ENCODE measurements around the gene SYT1.

Gene SYT1

GRCh38 chr12:79008591-79008990 lies 144.0 kb downstream of the SYT1 start:
- ChIA-PET CTCF (no interaction called here), POLR2A (no interaction called here)
- no peak for TF ChIP-seq ZNF266 (tag by site-specific recombination; IDR thresholded peaks at IDR 0.05; ENCODE audit: low read depth)
- TF ChIP-seq ZNF555 (tag by site-specific recombination; conservative IDR thresholded peaks at IDR 0.05): no peak
- TF ChIP-seq ZNF214 (tag by site-specific recombination; IDR thresholded peaks at IDR 0.05; ENCODE audit: borderline replicate concordance): no peak
- no peak for TF ChIP-seq ZNF48 (tag by site-specific recombination; IDR thresholded peaks at IDR 0.05)
- TF ChIP-seq ZNF184 (tag by site-specific recombination; IDR thresholded peaks at IDR 0.05): no peak
- TF ChIP-seq ZNF707 (tag by site-specific recombination; IDR thresholded peaks at IDR 0.05): no peak
- no peak for TF ChIP-seq ZNF394 (tag by site-specific recombination; IDR thresholded peaks at IDR 0.05; ENCODE audit: borderline replicate concordance)
- TF ChIP-seq GFI1B (tag by site-specific recombination; IDR thresholded peaks at IDR 0.05): no peak
- no peak for TF ChIP-seq ZNF501 (tag by site-specific recombination; IDR thresholded peaks at IDR 0.05)
- TF ChIP-seq AEBP2 (tag by site-specific recombination; IDR thresholded peaks at IDR 0.05; ENCODE audit: borderline replicate concordance): no peak
- TF ChIP-seq ZNF132 (tag by site-specific recombination; IDR thresholded peaks at IDR 0.05; ENCODE audit: borderline replicate concordance): no peak
- TF ChIP-seq ZNF2 (tag by site-specific recombination; IDR thresholded peaks at IDR 0.05): no peak
- TF ChIP-seq, protein P1, sequence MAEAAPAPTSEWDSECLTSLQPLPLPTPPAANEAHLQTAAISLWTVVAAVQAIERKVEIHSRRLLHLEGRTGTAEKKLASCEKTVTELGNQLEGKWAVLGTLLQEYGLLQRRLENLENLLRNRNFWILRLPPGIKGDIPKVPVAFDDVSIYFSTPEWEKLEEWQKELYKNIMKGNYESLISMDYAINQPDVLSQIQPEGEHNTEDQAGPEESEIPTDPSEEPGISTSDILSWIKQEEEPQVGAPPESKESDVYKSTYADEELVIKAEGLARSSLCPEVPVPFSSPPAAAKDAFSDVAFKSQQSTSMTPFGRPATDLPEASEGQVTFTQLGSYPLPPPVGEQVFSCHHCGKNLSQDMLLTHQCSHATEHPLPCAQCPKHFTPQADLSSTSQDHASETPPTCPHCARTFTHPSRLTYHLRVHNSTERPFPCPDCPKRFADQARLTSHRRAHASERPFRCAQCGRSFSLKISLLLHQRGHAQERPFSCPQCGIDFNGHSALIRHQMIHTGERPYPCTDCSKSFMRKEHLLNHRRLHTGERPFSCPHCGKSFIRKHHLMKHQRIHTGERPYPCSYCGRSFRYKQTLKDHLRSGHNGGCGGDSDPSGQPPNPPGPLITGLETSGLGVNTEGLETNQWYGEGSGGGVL (tag by site-specific recombination; IDR thresholded peaks at IDR 0.05): no peak
- TF ChIP-seq ATF2 (tag by site-specific recombination; IDR thresholded peaks at IDR 0.05; ENCODE audit: low read depth): no peak
- TF ChIP-seq ZNF510 (tag by site-specific recombination; IDR thresholded peaks at IDR 0.05; ENCODE audit: insufficient replicate concordance): no peak
- TF ChIP-seq ZBTB48 (tag by site-specific recombination; IDR thresholded peaks at IDR 0.05): no peak
- TF ChIP-seq ZNF433 (tag by site-specific recombination; IDR thresholded peaks at IDR 0.05; ENCODE audit: low read depth): no peak
- TF ChIP-seq ZNF843 (tag by site-specific recombination; IDR thresholded peaks at IDR 0.05): no peak
- H3K36me3 ChIP-seq (ENCODE audit: control insufficient read depth in 2 of 2, insufficient read depth in 1 of 2, low read length in 2 of 2): no peaks in the 10 kb centered on the region
- no peak overlapping the region for H3K4me3 ChIP-seq (ENCODE audit: low read depth, low read length)
- no peaks in the 10 kb centered on the region for H3K9me3 ChIP-seq (ENCODE audit: control insufficient read depth, insufficient read depth, low read depth, low read length)
- no peak overlapping the region for H3K27ac ChIP-seq (ENCODE audit: extremely low read depth, low read depth, low read length)
- H3K4me1 ChIP-seq (ENCODE audit: control insufficient read depth, insufficient read depth, low read length): no peaks in the 10 kb centered on the region

- Histone ChIP-seq H3K4me3 (ENCODE audit: low read depth, low read length) (no peak overlapping the region), H3K9me3 (ENCODE audit: control insufficient read depth, insufficient read depth, low read depth, low read length) (no peaks in the 10 kb centered on the region), H3K36me3 (ENCODE audit: control insufficient read depth in 2 of 2, insufficient read depth in 1 of 2, low read length in 2 of 2) (no peaks in the 10 kb centered on the region), H3K27ac (ENCODE audit: extremely low read depth, low read depth, low read length) (no peak overlapping the region), H3K4me1 (ENCODE audit: control insufficient read depth, insufficient read depth, low read length) (no peaks in the 10 kb centered on the region)
- ChIA-PET CTCF (interaction anchor here (0.6 to 0.7 kb wide), 2 partner anchors 14 to 162 kb away, joined by 3 read pairs; no protein-coding TSS in a partner anchor), POLR2A (no interaction called here)
- TF ChIP-seq ZFHX2 (tag by site-specific recombination; conservative IDR thresholded peaks at IDR 0.05): no peak
- no peak for TF ChIP-seq ZNF549 (tag by site-specific recombination; IDR thresholded peaks at IDR 0.05)
- TF ChIP-seq ZBTB44 (tag by site-specific recombination; IDR thresholded peaks at IDR 0.05): no peak
- TF ChIP-seq BCL11A (tag by site-specific recombination; IDR thresholded peaks at IDR 0.05; ENCODE audit: low read depth): no peak
- no peak for TF ChIP-seq MEIS1 (CRISPR knock-in tag; IDR thresholded peaks at IDR 0.05; ENCODE audit: borderline replicate concordance)
- no peak for TF ChIP-seq ZNF521 (tag by site-specific recombination; IDR thresholded peaks at IDR 0.05)
- no peak for TF ChIP-seq ZNF248 (tag by site-specific recombination; IDR thresholded peaks at IDR 0.05)
- TF ChIP-seq, protein P2, sequence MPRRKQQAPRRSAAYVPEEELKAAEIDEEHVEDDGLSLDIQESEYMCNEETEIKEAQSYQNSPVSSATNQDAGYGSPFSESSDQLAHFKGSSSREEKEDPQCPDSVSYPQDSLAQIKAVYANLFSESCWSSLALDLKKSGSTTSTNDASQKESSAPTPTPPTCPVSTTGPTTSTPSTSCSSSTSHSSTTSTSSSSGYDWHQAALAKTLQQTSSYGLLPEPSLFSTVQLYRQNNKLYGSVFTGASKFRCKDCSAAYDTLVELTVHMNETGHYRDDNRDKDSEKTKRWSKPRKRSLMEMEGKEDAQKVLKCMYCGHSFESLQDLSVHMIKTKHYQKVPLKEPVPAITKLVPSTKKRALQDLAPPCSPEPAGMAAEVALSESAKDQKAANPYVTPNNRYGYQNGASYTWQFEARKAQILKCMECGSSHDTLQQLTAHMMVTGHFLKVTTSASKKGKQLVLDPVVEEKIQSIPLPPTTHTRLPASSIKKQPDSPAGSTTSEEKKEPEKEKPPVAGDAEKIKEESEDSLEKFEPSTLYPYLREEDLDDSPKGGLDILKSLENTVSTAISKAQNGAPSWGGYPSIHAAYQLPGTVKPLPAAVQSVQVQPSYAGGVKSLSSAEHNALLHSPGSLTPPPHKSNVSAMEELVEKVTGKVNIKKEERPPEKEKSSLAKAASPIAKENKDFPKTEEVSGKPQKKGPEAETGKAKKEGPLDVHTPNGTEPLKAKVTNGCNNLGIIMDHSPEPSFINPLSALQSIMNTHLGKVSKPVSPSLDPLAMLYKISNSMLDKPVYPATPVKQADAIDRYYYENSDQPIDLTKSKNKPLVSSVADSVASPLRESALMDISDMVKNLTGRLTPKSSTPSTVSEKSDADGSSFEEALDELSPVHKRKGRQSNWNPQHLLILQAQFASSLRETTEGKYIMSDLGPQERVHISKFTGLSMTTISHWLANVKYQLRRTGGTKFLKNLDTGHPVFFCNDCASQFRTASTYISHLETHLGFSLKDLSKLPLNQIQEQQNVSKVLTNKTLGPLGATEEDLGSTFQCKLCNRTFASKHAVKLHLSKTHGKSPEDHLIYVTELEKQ (tag by site-specific recombination; IDR thresholded peaks at IDR 0.05; ENCODE audit: borderline replicate concordance): no peak
- TF ChIP-seq ZNF791 (tag by site-specific recombination; IDR thresholded peaks at IDR 0.05): no peak
Observed at GRCh38 chr12:79012636-79013035, 148.1 kb downstream of the SYT1 start.

All from HEK293 (cell line).